Fibroblast of villous mesenchyme (primary cell): ENCODE measurements around the gene WRAP73. TPM values are rescaled to one million over a fixed set of nuclear protein-coding genes. Genes with fewer than 3 reads are reported as not detected.

ENCODE experiments used
- DNase-seq: peaks from one replicate; pipeline ENCODE4 v3.0.0-alpha.2; 2010; ENCODE audit warnings: low read depth
- H3K4me3 ChIP-seq: 2 replicates; pipeline ENCODE4 v1.5.1; 2011; ENCODE audit warnings: low read depth, mild to moderate bottlenecking, low read length
- total RNA-seq: library from RNA; depleted of rRNA; stranded (reverse); fragments of >200 nt; gene quantifications from 2 replicates; pipeline ENCODE4 v1.2.3, GENCODE V29; 2012
- TF ChIP-seq, protein P1 (sequence below): IDR thresholded peaks from 2 replicates; pipeline ENCODE4 v1.5.1; 2012; ENCODE audit warnings: low read depth, mild to moderate bottlenecking, low read length; ENCODE audit not compliant: insufficient read depth

Gene WRAP73
- total RNA-seq, 1 donor = 12.5 TPM

DNA sequence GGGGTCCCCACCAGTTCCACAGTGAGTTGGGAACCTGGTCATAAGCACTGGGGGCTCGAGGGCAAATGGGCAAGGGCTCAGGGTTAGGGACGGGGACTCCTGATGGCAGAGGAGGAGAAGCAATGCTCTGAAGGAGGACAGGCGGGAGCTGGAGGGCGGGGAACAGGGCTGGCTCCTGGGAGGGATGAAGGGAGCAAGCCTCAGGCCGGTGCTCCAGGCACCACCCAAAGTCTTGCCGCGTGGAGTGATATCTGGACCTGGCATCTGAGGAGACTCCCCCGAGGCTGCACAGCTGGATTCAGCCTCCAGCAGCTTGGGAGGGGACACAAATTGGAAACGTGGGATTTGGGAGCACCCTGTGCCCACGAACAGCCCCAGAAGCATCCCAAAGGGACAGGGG, 49.5 kb downstream of the WRAP73 start:
- no peak overlapping the region for H3K4me3 ChIP-seq
- TF ChIP-seq, protein P1, sequence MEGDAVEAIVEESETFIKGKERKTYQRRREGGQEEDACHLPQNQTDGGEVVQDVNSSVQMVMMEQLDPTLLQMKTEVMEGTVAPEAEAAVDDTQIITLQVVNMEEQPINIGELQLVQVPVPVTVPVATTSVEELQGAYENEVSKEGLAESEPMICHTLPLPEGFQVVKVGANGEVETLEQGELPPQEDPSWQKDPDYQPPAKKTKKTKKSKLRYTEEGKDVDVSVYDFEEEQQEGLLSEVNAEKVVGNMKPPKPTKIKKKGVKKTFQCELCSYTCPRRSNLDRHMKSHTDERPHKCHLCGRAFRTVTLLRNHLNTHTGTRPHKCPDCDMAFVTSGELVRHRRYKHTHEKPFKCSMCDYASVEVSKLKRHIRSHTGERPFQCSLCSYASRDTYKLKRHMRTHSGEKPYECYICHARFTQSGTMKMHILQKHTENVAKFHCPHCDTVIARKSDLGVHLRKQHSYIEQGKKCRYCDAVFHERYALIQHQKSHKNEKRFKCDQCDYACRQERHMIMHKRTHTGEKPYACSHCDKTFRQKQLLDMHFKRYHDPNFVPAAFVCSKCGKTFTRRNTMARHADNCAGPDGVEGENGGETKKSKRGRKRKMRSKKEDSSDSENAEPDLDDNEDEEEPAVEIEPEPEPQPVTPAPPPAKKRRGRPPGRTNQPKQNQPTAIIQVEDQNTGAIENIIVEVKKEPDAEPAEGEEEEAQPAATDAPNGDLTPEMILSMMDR = no peak
- no peak for DNase-seq

DNA sequence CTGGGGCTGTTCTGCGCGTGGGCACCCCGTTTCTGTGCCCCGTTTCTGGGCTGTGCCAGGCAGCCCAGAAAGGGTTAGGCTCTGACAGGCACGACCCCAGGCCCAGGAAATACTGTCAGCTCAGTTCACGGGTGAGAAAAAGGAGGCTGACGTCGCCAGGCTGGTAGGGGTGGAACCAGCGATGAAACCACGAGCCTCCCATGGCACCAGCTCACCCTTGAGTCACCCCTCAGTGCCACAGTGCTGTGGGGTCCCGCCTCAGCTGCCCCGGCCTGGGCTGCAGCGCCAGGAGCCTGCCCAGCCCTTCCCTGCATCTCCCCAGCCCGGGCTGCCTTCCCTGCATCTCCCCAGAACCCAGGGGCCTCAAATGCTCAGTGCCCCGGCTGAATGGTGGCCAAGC, 50.1 kb downstream of the WRAP73 start:
- TF ChIP-seq, protein P1 = no peak
- no peak overlapping the region for H3K4me3 ChIP-seq
- DNase-seq = no peak

DNA sequence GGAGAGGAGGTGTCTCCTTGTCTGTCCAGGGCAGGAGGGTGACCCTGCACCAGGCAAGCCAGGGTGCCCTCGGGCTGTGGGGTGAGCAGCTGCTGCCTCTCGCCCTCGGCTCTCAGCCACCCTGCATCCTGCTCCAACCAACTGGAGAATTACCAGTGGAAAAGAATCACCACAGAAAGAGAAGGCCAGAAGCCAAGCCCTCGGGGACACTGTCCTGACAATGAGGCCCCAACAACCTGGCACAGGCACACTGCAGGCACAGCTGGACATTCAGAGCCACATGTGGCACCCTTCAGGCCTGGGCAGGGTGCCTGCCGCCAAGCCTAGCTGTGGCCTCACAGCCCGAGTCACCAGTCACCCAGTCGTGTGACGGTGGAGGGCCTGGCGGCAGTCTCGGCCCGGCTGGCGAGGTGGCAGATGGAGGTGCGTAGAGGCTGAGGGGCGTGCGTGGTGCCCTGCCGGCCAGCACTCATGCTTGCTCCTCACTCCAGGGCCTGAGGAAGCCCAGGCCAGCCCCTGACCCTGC, 50.6 kb downstream of the WRAP73 start:
- DNase-seq = no peak
- TF ChIP-seq, protein P1 = no peak
- H3K4me3 ChIP-seq = no peak overlapping the region

DNA sequence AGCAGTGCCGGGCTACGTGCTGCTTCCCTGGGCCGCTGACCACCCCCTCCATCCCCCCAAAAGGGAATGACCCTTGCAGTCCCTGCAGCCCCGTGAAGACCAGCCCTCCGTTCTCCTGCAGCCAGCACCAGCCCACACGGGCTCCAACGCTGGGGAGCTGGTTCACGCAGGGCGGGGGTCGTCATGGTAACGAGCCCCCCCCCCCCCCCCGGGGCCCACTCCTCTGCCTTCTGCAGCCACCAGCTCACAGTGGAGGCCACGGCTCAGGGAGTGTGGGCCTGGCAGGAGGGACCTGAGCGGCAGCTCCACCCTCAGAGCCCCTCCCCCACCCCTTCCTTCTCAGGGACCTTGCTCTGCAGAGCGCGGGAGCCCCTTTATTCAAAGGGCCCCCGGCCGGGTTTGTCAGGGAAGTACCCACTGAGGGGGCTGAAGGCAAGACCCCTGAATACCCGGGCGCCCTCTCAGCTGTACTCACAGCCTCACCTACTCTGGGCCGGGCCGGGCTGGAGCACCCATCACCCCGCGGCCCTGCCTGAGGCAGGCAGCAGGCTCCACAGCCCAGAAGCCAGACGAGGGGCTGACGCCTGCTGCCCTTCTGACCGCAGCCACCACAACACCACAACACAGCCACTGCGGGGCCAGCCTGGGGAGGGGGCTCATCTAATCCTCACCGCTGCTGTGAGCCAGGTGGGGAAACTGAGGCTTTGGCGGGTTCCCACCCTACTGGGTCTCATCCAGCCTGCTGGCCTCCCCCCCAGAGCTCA, 51.2 kb downstream of the WRAP73 start:
- DNase-seq = no peak
- no peak overlapping the region for H3K4me3 ChIP-seq
- TF ChIP-seq, protein P1 = no peak

DNA sequence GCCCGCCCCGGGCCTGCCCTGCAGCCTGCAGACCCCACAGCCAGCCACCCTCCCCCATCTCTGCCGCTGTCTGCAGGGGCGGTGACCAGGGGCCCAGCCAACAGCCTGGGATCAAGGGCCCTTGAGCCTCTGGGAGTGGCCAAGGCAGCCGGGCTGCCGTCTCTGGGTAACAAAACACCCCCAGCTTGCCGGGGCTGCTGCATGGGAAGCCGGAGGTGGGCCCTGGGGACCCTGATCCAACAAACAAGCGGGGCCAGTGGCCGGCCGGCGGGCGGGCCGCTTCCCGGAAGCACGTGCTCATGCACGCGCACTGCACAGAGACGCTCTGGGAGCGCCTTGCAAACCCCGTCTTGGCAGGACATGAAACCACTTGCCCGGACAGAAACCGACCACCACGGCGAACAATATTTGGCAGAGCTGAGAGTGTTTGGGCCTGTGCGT, 51.8 kb downstream of the WRAP73 start:
- no peak overlapping the region for H3K4me3 ChIP-seq
- TF ChIP-seq, protein P1 = no peak
- no peak for DNase-seq

DNA sequence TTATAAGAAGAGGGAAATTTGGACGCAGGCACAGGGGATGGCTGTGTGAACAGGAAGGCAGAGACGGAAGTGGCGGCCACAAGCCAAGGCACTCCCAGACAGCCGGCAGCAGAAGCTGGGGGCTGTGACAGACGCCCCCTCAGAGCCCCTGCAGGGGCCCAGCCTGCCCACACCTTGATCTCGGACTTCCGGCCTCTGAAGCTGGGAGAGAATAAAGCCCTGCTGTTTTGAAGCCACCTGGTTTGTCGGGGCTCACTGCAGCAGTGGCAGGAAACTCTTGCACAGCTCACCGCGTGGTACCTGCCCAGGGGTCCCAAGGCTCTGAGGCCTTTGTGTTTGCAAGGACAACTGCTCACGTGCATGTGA, 52.3 kb downstream of the WRAP73 start:
- H3K4me3 ChIP-seq = no peak overlapping the region
- no peak for DNase-seq
- TF ChIP-seq, protein P1 = no peak
